GM06990 (cell line): ENCODE data around the gene LAMA1.

Source experiments
- DNase-seq: peaks from one replicate; pipeline ENCODE4 v3.0.0-alpha.2; 2011; ENCODE audit not compliant: insufficient read length; ENCODE audit errors: extremely low read depth
- H3K27me3 ChIP-seq: replicated peaks from 2 replicates; pipeline ENCODE4 v1.6.0; 2011; ENCODE audit warnings: low read length; ENCODE audit not compliant: control insufficient read depth, insufficient read depth
- H3K36me3 ChIP-seq: 2 replicates; pipeline ENCODE4 v1.5.1; 2011; ENCODE audit warnings: low read length; ENCODE audit not compliant: control insufficient read depth, insufficient read depth
- H3K4me3 ChIP-seq: replicated peaks from 2 replicates; pipeline ENCODE4 v1.5.1; 2011; ENCODE audit warnings: low read depth, mild to moderate bottlenecking, control low read depth, low read length
- TF ChIP-seq, protein P1 (sequence below): IDR thresholded peaks from 2 replicates; pipeline ENCODE4 v1.5.1; 2011; ENCODE audit warnings: low read length, control low read depth, mild to moderate bottlenecking, inconsistent platforms; ENCODE audit not compliant: insufficient read depth, poor library complexity, severe bottlenecking

LAMA1 gene

DNA sequence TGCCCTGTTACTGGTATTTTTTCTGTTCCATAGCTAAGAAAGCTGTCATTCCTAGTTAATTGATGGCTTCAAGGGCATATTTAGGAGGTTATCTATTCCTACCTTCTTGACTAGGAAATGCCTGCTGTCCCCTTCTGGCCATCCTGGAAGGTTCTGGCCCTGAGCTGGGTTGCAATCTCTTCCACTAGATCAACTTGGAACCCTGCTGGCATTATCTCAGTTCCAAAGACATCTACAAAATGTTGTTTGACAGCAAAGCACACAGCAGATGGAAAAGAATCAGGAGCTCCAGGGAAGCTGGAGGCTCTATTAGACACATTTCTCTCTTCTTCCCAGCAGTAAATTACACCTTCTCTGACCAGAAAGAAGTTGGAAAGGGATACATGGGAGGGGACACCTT lies 196.0 kb downstream of the LAMA1 start:
- Histone ChIP-seq H3K27me3 (no peaks in the 10 kb centered on the region; the same call in 1 of the 2 replicates), H3K4me3 (no peak overlapping the region), H3K36me3 (no peaks in the 10 kb centered on the region)
- no peak for DNase-seq
- TF ChIP-seq, protein P1, sequence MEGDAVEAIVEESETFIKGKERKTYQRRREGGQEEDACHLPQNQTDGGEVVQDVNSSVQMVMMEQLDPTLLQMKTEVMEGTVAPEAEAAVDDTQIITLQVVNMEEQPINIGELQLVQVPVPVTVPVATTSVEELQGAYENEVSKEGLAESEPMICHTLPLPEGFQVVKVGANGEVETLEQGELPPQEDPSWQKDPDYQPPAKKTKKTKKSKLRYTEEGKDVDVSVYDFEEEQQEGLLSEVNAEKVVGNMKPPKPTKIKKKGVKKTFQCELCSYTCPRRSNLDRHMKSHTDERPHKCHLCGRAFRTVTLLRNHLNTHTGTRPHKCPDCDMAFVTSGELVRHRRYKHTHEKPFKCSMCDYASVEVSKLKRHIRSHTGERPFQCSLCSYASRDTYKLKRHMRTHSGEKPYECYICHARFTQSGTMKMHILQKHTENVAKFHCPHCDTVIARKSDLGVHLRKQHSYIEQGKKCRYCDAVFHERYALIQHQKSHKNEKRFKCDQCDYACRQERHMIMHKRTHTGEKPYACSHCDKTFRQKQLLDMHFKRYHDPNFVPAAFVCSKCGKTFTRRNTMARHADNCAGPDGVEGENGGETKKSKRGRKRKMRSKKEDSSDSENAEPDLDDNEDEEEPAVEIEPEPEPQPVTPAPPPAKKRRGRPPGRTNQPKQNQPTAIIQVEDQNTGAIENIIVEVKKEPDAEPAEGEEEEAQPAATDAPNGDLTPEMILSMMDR, result no peak

DNA sequence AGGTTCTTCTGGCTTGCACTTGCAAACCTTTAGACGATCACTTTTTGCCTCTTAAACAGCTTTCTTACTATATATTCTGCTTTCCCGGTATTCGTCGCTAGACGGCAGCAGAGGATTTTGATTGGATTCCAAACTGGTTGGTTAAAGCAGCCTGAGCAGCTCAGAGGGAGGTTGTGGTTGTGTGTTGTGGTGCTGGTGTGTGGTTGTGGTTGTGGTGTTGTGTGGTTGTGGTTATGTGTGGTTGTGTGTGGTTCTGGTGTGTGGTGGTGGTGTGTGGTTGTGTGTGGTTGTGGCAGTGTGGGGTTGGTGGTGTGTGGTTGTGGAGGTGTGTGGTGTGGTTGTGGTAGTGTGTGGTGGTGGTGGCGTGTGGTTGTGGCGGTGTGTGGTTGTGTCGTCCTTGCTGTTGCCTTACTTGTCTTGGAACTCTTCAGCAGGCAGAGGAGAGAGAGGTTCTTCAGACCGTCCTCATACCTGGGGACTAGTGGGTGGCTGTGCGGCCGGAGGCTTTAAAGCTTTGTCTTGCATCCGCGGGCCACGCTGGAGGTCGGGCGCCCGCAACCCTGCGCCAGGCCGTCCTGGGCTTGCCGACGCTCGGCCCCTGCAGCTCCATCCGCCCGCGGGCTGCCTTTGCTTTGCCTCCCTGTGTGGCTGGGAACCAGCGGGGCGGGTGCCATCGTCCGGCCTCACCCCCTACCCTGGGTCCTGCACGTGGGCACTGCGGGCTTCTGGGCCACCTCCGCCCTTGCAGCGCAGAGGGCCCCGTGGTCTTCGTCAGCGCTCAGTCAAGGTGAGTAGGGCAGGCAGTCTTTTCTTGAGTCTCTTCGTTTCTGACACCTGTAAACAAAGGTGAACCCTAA lies 197.3 kb downstream of the LAMA1 start:
- Histone ChIP-seq H3K4me3 (no peak overlapping the region), H3K27me3 (no peaks in the 10 kb centered on the region; the same call in 1 of the 2 replicates), H3K36me3 (no peaks in the 10 kb centered on the region)
- TF ChIP-seq, protein P1, result peak; percentile 71
- no peak for DNase-seq

DNA sequence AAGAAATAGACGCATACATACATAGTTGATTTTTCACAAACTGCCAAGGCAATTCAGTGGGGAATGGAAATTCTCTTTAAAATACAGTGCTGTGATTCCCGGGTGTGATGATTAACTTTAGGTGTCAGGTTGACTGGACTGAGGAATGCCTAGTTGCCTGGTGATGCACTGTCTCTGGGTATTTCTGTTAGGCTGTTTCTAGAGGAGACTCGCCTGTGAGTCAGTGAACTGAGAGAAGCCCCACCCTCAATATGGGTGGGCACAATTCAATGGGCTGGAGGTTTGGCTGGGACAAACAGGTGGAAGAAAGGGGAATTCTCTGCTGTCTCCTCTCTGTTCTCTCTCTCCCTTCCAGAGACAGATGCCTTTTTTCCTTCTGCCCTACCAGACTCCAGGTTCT lies 200.5 kb downstream of the LAMA1 start:
- Histone ChIP-seq H3K4me3 (no peak overlapping the region), H3K27me3 (no peaks in the 10 kb centered on the region; the same call in 1 of the 2 replicates), H3K36me3 (no peaks in the 10 kb centered on the region)
- DNase-seq, result no peak
- TF ChIP-seq, protein P1, result no peak

DNA sequence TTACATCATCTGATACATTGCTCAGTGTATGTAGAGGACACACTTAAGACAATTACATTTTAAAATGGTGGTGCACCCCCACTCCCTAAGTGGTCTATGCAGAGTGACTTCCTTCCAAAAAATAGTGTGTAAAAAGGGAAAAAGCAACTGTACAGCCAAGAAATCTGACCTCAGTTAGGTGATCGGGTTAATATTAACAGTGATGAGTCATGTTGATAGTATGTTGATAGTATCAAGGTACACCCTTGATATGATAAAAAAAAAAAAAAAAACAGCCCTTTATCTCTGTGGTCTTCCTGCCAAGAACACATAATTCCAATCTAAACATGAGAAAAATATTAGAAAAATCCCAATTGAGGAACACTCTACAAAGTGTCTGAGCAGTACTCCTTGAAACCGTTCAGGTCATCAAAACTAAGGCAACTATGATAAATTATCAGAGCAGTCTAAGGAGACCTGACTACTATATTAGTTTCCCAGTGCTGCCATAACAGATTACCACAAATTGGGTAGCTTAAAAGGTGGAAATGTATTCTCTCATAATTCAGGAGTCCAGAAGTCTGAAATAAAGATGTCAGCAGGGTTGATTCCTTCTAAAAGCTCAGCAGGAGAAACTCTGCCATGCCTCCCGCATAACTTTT lies 216.2 kb downstream of the LAMA1 start:
- Histone ChIP-seq H3K27me3 (no peaks in the 10 kb centered on the region), H3K36me3 (no peaks in the 10 kb centered on the region), H3K4me3 (no peak overlapping the region)
- no peak for DNase-seq
- TF ChIP-seq, protein P1, result no peak

DNA sequence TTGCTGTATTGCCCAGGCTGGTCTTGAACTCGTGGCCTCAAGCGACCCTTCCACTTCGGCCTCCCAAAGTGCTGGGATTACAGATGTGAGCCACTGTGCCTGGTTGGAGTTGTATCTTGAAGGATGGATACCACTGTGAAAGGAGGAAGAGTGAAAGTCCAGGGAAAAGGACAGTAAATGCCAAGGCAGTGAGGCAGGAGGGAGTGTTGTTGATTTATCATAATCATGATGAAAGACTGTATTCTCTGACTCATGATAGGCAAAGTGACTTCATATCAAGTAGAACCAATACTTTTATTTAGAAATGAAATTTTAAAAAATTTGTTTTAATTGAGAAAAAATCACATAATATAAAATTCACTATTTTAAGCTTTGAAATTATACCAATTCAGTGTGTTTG lies 225.8 kb downstream of the LAMA1 start:
- Histone ChIP-seq H3K4me3 (no peak overlapping the region), H3K36me3 (no peaks in the 10 kb centered on the region), H3K27me3 (no peaks in the 10 kb centered on the region; the same call in none of the 2 replicates)
- TF ChIP-seq, protein P1, result no peak
- DNase-seq, result no peak
